Sigmoid colon (tissue), 3 donors: Measurements from ENCODE around the gene RAPGEF5.

Experiments used
- CTCF ChIP-seq, 4 experiments: fragments of 450-650 bp in 3 of 4; fragments of 200-600 bp in 1 of 4; IDR thresholded peaks; one replicate each; pipeline ENCODE4 v1.5.1; 2016 to 2019; ENCODE audit warnings: antibody characterized with exemption in 4 of 4, mild to moderate bottlenecking in 3 of 4, moderate library complexity in 2 of 4
- POLR2A ChIP-seq, 2 donors: fragments of 450-650 bp; IDR thresholded peaks; one replicate each; pipeline ENCODE4 v1.6.1; 2016; ENCODE audit warnings: antibody characterized with exemption in 2 of 2, mild to moderate bottlenecking in 2 of 2, moderate library complexity in 2 of 2

DNA sequence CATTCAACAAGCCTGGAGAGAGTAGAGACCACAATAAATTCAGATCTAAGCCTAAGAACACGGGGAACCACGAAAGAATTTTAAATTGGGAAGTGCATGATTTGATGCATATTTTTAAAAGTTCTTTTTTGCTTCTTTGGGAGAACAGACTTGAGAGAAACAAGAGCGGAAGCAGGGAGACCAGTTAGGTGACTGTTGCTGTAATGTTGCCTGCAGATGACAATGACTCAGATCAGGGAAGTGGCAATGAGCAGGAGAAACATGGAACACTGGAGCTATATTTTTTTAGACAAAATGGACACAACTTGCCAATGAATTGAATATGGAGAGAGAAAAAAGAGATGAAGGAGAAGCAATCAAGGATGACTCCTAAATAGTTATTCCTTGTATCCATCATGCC is 125.1 kb downstream of the RAPGEF5 start:
- TF ChIP-seq CTCF (IDR thresholded peaks at IDR 0.05), result no peak
- no peak for TF ChIP-seq POLR2A (IDR thresholded peaks at IDR 0.05)
